ENCODE results near the gene QDPR.

- no peak for TF ChIP-seq CTCF (IDR thresholded peaks at IDR 0.05)
- TF ChIP-seq POLR2A (IDR thresholded peaks at IDR 0.05), result no peak
Observed at GRCh38 chr4:17552427-17552826, 40.5 kb upstream of the QDPR start.
